ENCODE data around the gene TRAF3IP1.

TRAF3IP1 gene

DNA sequence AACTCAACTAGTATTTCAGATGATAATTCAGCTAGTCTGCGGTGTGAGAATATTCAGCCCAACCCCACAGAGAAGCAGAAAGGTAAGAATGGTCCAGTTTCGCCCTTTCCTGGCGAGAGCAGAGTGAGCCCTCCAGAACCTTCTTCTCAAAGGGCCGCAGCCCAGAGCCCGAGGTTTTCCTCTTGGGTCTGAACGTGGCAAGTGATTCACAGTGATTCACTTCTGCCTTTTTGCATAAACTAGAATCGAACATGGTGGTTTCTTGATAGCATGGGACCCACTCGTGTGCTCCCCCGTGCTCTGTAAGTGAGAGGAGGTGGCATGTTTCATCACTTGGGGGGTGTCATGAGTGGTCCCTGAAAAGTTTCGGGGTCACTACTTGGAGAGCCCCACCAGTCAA lies 24.2 kb downstream of the TRAF3IP1 start:
- Mint-ChIP-seq H3K36me3 (ENCODE audit: low read depth) (peaks cover 11% of the 10 kb centered on the region), H3K27me3 (ENCODE audit: low read depth) (no peaks in the 10 kb centered on the region), H3K4me1 (no peaks in the 10 kb centered on the region), H3K9me3 (no peaks in the 10 kb centered on the region), H3K27ac (no peak overlapping the region), H3K4me3 (no peak overlapping the region)
- TF ChIP-seq, protein P1, sequence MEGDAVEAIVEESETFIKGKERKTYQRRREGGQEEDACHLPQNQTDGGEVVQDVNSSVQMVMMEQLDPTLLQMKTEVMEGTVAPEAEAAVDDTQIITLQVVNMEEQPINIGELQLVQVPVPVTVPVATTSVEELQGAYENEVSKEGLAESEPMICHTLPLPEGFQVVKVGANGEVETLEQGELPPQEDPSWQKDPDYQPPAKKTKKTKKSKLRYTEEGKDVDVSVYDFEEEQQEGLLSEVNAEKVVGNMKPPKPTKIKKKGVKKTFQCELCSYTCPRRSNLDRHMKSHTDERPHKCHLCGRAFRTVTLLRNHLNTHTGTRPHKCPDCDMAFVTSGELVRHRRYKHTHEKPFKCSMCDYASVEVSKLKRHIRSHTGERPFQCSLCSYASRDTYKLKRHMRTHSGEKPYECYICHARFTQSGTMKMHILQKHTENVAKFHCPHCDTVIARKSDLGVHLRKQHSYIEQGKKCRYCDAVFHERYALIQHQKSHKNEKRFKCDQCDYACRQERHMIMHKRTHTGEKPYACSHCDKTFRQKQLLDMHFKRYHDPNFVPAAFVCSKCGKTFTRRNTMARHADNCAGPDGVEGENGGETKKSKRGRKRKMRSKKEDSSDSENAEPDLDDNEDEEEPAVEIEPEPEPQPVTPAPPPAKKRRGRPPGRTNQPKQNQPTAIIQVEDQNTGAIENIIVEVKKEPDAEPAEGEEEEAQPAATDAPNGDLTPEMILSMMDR (IDR thresholded peaks at IDR 0.05; ENCODE audit: unreplicated experiment in 3 of 3) = no peak

DNA sequence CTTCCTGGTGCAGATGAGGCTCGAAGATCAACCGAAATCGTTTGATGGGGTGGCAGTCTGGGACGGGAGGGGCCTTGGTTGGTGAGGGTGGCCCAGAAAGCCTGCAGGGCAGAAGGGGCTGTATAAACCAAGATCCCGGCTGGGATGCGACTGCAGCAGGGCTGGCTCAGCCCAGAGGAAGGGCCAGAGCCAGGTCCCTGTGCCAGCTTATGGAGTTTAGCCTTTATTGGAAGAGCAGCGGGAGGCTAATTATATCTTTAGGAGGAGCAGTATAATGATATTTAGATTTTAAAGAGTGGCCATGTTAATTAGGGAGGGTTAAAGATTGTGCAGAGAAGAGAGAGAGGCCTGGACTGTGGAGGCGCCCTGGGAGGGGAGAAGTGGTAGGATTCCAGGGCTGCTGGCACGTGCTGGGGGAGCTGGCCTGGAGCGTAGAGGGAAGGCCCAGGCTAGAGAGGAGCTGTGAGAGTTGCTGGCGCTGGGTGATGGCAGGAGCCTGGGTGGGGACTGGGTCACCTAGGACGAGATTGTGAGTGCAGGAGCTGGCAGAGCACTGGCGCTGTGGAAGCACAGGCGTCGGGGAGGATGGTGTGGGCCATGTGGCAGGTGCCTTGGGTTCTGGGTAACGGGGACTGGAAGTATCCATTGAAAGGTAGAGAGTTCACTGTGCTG lies 25.1 kb downstream of the TRAF3IP1 start:
- Mint-ChIP-seq H3K36me3 (ENCODE audit: low read depth) (peaks cover 11% of the 10 kb centered on the region), H3K27ac (no peak overlapping the region), H3K4me1 (no peaks in the 10 kb centered on the region), H3K4me3 (no peak overlapping the region), H3K9me3 (no peaks in the 10 kb centered on the region), H3K27me3 (ENCODE audit: low read depth) (no peaks in the 10 kb centered on the region)
- TF ChIP-seq, protein P1 (IDR thresholded peaks at IDR 0.05; ENCODE audit: unreplicated experiment in 3 of 3) = no peak

DNA sequence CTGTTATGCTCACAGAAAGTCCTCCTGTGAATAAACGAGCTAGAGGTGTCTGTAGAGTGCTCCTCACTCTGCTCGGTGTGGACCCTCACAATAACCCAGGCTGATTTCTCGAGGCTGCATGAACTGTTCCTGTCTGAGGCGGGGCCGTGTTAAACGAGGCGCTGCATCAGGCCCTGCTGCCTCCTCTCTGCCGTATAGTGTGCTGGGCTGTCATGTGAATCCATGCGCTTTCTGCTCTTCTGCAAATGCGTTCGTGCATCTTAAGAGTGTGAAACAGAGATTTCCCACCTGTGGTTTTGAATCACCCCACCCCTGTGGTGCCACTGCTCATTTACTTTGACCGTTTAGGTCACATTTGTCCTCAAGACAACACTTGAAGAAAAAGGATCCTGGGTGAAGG lies 26.2 kb downstream of the TRAF3IP1 start:
- no peak overlapping the region for H3K4me3 Mint-ChIP-seq
- no peak overlapping the region for H3K27ac Mint-ChIP-seq
- peaks cover 9% of the 10 kb centered on the region for H3K36me3 Mint-ChIP-seq (ENCODE audit: low read depth)
- H3K4me1 Mint-ChIP-seq = no peaks in the 10 kb centered on the region
- no peaks in the 10 kb centered on the region for H3K9me3 Mint-ChIP-seq
- H3K27me3 Mint-ChIP-seq (ENCODE audit: low read depth) = no peaks in the 10 kb centered on the region
- TF ChIP-seq, protein P1 (IDR thresholded peaks at IDR 0.05; ENCODE audit: unreplicated experiment in 3 of 3) = no peak

DNA sequence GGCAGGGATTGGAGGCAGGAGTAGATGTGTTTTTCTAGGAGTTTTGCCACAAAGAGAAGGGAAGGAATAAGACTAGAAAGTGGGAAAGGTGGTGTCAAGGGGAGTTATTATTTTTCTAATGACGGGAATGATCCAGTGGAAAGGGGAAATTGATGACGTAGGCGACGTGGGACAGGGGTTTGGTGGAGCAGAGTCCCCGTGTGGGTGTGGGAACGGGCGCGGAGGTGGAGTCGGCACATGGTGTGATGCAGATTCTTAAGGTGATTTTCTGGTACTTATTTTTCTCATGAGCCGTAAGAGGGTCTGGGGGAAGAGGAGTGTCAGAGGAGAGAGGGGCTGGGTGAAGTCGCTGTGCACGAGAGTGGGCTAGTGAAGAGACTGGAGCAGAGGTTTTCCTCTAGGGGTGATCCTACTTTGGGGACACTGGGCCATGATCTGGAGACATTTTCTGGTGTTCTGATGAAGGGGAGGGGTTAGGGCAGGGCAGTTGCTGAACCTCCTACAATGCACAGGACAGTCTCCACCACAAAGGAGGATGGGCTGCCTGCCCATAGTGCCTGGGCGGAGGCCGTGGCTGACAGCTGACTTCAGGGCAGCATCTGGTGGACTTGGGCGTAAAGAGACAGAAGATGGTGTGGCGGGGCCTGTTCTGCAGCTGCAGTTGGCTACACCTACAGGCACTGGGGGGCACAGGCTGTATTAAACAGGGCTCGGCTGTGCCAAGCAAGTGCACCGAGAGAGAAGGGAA lies 30.0 kb downstream of the TRAF3IP1 start:
- TF ChIP-seq, protein P1 (IDR thresholded peaks at IDR 0.05; ENCODE audit: unreplicated experiment in 3 of 3) = no peak
- H3K36me3 Mint-ChIP-seq (ENCODE audit: low read depth) = peaks cover 9% of the 10 kb centered on the region
- H3K4me1 Mint-ChIP-seq = no peaks in the 10 kb centered on the region
- no peak overlapping the region for H3K27ac Mint-ChIP-seq
- H3K27me3 Mint-ChIP-seq (ENCODE audit: low read depth) = no peaks in the 10 kb centered on the region
- H3K4me3 Mint-ChIP-seq = no peak overlapping the region
- no peaks in the 10 kb centered on the region for H3K9me3 Mint-ChIP-seq

DNA sequence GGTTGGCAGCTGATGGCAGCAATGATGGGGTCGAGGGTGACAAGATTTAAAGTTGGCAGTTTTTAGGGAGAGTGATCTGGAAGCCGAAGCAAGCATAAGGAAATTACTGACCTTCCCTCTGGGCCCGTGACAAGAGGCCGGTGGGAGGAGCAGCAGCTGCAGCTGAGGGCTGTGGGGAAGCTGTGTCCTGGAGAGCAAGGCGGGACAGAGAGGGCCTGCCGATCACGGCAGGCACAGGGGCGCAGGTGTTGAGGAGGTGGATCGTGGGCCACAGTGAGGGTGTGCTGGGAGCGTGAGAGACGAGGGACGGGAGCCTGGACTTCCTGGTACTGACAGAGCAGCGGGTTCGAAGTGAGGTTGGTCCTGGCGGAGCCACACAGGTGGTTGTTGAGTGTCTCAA lies 31.0 kb downstream of the TRAF3IP1 start:
- Mint-ChIP-seq H3K27ac (no peak overlapping the region), H3K36me3 (ENCODE audit: low read depth) (peaks cover 5% of the 10 kb centered on the region), H3K4me3 (no peak overlapping the region), H3K4me1 (no peaks in the 10 kb centered on the region), H3K9me3 (no peaks in the 10 kb centered on the region), H3K27me3 (ENCODE audit: low read depth) (no peaks in the 10 kb centered on the region)
- TF ChIP-seq, protein P1 (IDR thresholded peaks at IDR 0.05; ENCODE audit: unreplicated experiment in 3 of 3) = no peak

DNA sequence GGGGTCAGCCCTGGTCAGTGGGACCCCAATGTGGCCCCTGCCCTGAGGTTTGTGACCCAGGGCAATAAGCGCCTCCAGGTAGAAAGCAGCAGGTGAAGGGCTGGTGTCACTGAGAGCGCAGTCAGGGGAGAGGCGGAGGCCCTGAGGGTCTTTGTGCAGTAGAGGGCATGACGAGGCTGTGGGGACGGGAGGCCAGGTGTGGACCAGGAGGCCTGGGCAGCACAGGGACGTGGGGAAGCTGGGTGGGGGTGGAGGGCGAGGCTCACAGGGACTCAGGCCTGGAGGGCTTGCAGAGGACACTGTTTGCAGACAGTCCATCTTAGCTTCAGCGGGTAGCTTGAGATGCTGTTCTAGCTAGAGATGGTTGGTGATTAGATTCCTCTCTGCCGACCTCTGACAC lies 32.0 kb downstream of the TRAF3IP1 start:
- Mint-ChIP-seq H3K27me3 (ENCODE audit: low read depth) (no peaks in the 10 kb centered on the region), H3K36me3 (ENCODE audit: low read depth) (peaks cover 3% of the 10 kb centered on the region), H3K4me3 (no peak overlapping the region), H3K4me1 (no peaks in the 10 kb centered on the region), H3K9me3 (no peaks in the 10 kb centered on the region), H3K27ac (no peak overlapping the region)
- TF ChIP-seq, protein P1 (IDR thresholded peaks at IDR 0.05; ENCODE audit: unreplicated experiment in 3 of 3) = no peak
